WTC11 (cell line): ENCODE measurements around the gene ACKR3. TPM values are rescaled to one million over a fixed set of nuclear protein-coding genes. Genes with fewer than 3 reads are reported as not detected.

Source experiments
- ATAC-seq: fragments of 200-7000 bp; cut with Tn5 transposase; 2 replicates; pipeline ENCODE4 v1.10.0; 2021; ENCODE audit warnings: mild to moderate bottlenecking, moderate library complexity
- CTCF ChIA-PET: fragments of 300-600 bp; sonication (Branson Sonifier 250); formaldehyde crosslinking; loops from one replicate; lab custom pipeline; 2021; ENCODE audit warnings: antibody characterized with exemption; lab: Charles Lee
- POLR2A ChIA-PET: fragments of 350-600 bp; sonication (Branson Sonifier 250); formaldehyde crosslinking; loops from one replicate; lab custom pipeline; 2021; ENCODE audit warnings: antibody characterized with exemption; lab: Charles Lee
- DNase-seq: peaks from one replicate; pipeline ENCODE4 v3.0.0; 2021; ENCODE audit warnings: low spot score
- H3K27ac Mint-ChIP-seq: 2 replicates; pipeline ENCODE4 v1.8.0; 2021; ENCODE audit warnings: mixed read lengths
- H3K27me3 Mint-ChIP-seq: 2 replicates; pipeline ENCODE4 v1.8.0; 2021; ENCODE audit warnings: low read depth, mild to moderate bottlenecking, moderate library complexity, mixed read lengths
- H3K36me3 Mint-ChIP-seq: 2 replicates; pipeline ENCODE4 v1.8.0; 2021; ENCODE audit warnings: mixed read lengths
- H3K4me1 Mint-ChIP-seq: 2 replicates; pipeline ENCODE4 v1.8.0; 2022; ENCODE audit warnings: mixed read lengths
- H3K4me3 Mint-ChIP-seq: 2 replicates; pipeline ENCODE4 v1.8.0; 2021; ENCODE audit warnings: mild to moderate bottlenecking, moderate library complexity, mixed read lengths
- H3K9me3 Mint-ChIP-seq: 2 replicates; pipeline ENCODE4 v1.8.0; 2021; ENCODE audit warnings: mixed read lengths
- ARID4B ChIP-seq: sonication (generic); formaldehyde crosslinking; IDR thresholded peaks from 2 replicates; pipeline ENCODE4 v1.8.0; 2023; ENCODE audit warnings: missing genetic modification reagents, mild to moderate bottlenecking, borderline replicate concordance
- CDX4 ChIP-seq: fragments of 250-450 bp; sonication (Bioruptor Pico); IDR thresholded peaks from 2 replicates; pipeline ENCODE4 v1.9.0; 2021; ENCODE audit warnings: moderate library complexity, mild to moderate bottlenecking, inconsistent platforms, borderline replicate concordance
- CREB1 ChIP-seq: sonication (generic); formaldehyde crosslinking; IDR thresholded peaks from 2 replicates; pipeline ENCODE4 v1.8.0; 2023; ENCODE audit warnings: mild to moderate bottlenecking, missing genetic modification reagents
- ESRRA ChIP-seq: sonication (generic); formaldehyde crosslinking; IDR thresholded peaks from 2 replicates; pipeline ENCODE4 v1.8.1; 2022; ENCODE audit warnings: mild to moderate bottlenecking, missing genetic modification reagents, borderline replicate concordance
- ETV6 ChIP-seq: sonication (generic); formaldehyde crosslinking; IDR thresholded peaks from 2 replicates; pipeline ENCODE4 v1.8.1; 2022; ENCODE audit warnings: mild to moderate bottlenecking, missing genetic modification reagents
- FOXJ3 ChIP-seq: sonication (generic); formaldehyde crosslinking; IDR thresholded peaks from 2 replicates; pipeline ENCODE4 v1.9.0; 2021; ENCODE audit warnings: missing genetic modification reagents, mild to moderate bottlenecking, borderline replicate concordance
- MAX ChIP-seq: sonication (generic); formaldehyde crosslinking; IDR thresholded peaks from 2 replicates; pipeline ENCODE4 v1.8.0; 2022; ENCODE audit warnings: mild to moderate bottlenecking, missing genetic modification reagents
- NFATC4 ChIP-seq: fragments of 250-450 bp; sonication (Bioruptor Pico); IDR thresholded peaks from 2 replicates; pipeline ENCODE4 v1.9.0; 2021; ENCODE audit warnings: mild to moderate bottlenecking
- PRDM15 ChIP-seq: sonication (generic); formaldehyde crosslinking; IDR thresholded peaks from 2 replicates; pipeline ENCODE4 v1.8.0; 2022; ENCODE audit warnings: missing genetic modification reagents
- SMAD3 ChIP-seq: sonication (generic); formaldehyde crosslinking; IDR thresholded peaks from 2 replicates; pipeline ENCODE4 v1.8.0; 2022; ENCODE audit warnings: missing genetic modification reagents, mild to moderate bottlenecking, borderline replicate concordance
- SP1 ChIP-seq: sonication (generic); formaldehyde crosslinking; conservative IDR thresholded peaks from 2 replicates; pipeline ENCODE4 v1.8.1; 2022; ENCODE audit warnings: missing genetic modification reagents
- USF1 ChIP-seq: sonication (generic); formaldehyde crosslinking; IDR thresholded peaks from 2 replicates; pipeline ENCODE4 v1.8.0; 2022; ENCODE audit warnings: mild to moderate bottlenecking, missing genetic modification reagents
- USF2 ChIP-seq: sonication (generic); formaldehyde crosslinking; IDR thresholded peaks from 2 replicates; pipeline ENCODE4 v1.8.1; 2023; ENCODE audit warnings: mild to moderate bottlenecking, missing genetic modification reagents, moderate library complexity
- ZBTB43 ChIP-seq: sonication (generic); formaldehyde crosslinking; IDR thresholded peaks from 2 replicates; pipeline ENCODE4 v1.8.1; 2023; ENCODE audit warnings: mild to moderate bottlenecking, missing genetic modification reagents
- ZNF121 ChIP-seq: sonication (generic); formaldehyde crosslinking; IDR thresholded peaks from 2 replicates; pipeline ENCODE4 v1.8.0; 2023; ENCODE audit warnings: missing genetic modification reagents
- ZNF219 ChIP-seq: sonication (generic); formaldehyde crosslinking; IDR thresholded peaks from 2 replicates; pipeline ENCODE4 v1.8.0; 2023; ENCODE audit warnings: missing genetic modification reagents, mild to moderate bottlenecking, borderline replicate concordance
- ZNF423 ChIP-seq: fragments of 250-450 bp; sonication (Bioruptor Pico); IDR thresholded peaks from 2 replicates; pipeline ENCODE4 v2.1.2; 2022; ENCODE audit warnings: mild to moderate bottlenecking, moderate library complexity
- total RNA-seq: library from RNA; stranded (reverse); gene quantifications from 3 replicates; pipeline ENCODE4 v1.2.3, GENCODE V29; 2021
- TF ChIP-seq, protein P1 (sequence below): sonication (generic); formaldehyde crosslinking; IDR thresholded peaks from 2 replicates; pipeline ENCODE4 v1.8.1; 2023; ENCODE audit warnings: mild to moderate bottlenecking, moderate library complexity, missing genetic modification reagents

The ACKR3 gene
- total RNA-seq, 1 experiment from 2014 or later, result 1.3 TPM

- no peak for DNase-seq
- peaks cover 3% of the 10 kb centered on the region for H3K27me3 Mint-ChIP-seq
- H3K36me3 Mint-ChIP-seq, result no peaks in the 10 kb centered on the region
- no peak for TF ChIP-seq FOXJ3 (CRISPR knock-in tag)
- no peak for TF ChIP-seq CREB1
- TF ChIP-seq NFATC4 (CRISPR knock-in tag), result no peak
- TF ChIP-seq CDX4 (CRISPR knock-in tag), result no peak
- TF ChIP-seq ZNF219 (CRISPR knock-in tag), result no peak
- no peak for TF ChIP-seq ZNF121 (CRISPR knock-in tag)
- TF ChIP-seq ETV6, result no peak
- no peak for TF ChIP-seq ZNF423
- TF ChIP-seq MAX (CRISPR knock-in tag), result no peak
- TF ChIP-seq USF1, result no peak
- TF ChIP-seq, protein P1, sequence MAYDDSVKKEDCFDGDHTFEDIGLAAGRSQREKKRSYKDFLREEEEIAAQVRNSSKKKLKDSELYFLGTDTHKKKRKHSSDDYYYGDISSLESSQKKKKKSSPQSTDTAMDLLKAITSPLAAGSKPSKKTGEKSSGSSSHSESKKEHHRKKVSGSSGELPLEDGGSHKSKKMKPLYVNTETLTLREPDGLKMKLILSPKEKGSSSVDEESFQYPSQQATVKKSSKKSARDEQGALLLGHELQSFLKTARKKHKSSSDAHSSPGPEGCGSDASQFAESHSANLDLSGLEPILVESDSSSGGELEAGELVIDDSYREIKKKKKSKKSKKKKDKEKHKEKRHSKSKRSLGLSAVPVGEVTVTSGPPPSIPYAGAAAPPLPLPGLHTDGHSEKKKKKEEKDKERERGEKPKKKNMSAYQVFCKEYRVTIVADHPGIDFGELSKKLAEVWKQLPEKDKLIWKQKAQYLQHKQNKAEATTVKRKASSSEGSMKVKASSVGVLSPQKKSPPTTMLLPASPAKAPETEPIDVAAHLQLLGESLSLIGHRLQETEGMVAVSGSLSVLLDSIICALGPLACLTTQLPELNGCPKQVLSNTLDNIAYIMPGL (CRISPR knock-in tag), result no peak
- no peak for TF ChIP-seq ARID4B
- TF ChIP-seq SMAD3 (CRISPR knock-in tag), result no peak
- no peak for TF ChIP-seq SP1
- no peak for TF ChIP-seq ZBTB43 (CRISPR knock-in tag)
- no peak for TF ChIP-seq ESRRA (CRISPR knock-in tag)
- TF ChIP-seq PRDM15 (CRISPR knock-in tag), result no peak
- TF ChIP-seq USF2 (CRISPR knock-in tag), result no peak
- CTCF ChIA-PET, result interaction anchor here (1.3 kb wide), 1 partner anchor 105 kb away, joined by 6 read pairs; no protein-coding TSS in a partner anchor
- no peaks in the 10 kb centered on the region for H3K4me1 Mint-ChIP-seq
- no peak overlapping the region for H3K27ac Mint-ChIP-seq
- no peak for ATAC-seq
- POLR2A ChIA-PET, result interaction anchor here (0.9 kb wide), 1 partner anchor 19 kb away, joined by 3 read pairs; no protein-coding TSS in a partner anchor
- H3K4me3 Mint-ChIP-seq, result no peak overlapping the region
- H3K9me3 Mint-ChIP-seq, result no peaks in the 10 kb centered on the region; the same call in 1 of the 2 replicates
These were observed 48.7 kb downstream of the ACKR3 start for GRCh38 chr2:236618370-236618769.
